Body of pancreas (tissue), 4 donors: Measurements from ENCODE around the gene LAG3.

ENCODE experiments used
- POLR2A ChIP-seq, 3 donors: fragments of 450-650 bp; IDR thresholded peaks; one replicate each; pipeline ENCODE4 v1.6.1; 2016; ENCODE audit warnings: antibody characterized with exemption in 3 of 3, mild to moderate bottlenecking in 2 of 3
- TF ChIP-seq, protein P1 (sequence below), 7 experiments: fragments of 450-650 bp in 4 of 7; fragments of 200-600 bp in 3 of 7; sonication (generic) in 3 of 7; IDR thresholded peaks; one replicate each; pipeline ENCODE4 v1.5.1; 2016 to 2019; ENCODE audit warnings: antibody characterized with exemption in 7 of 7

DNA sequence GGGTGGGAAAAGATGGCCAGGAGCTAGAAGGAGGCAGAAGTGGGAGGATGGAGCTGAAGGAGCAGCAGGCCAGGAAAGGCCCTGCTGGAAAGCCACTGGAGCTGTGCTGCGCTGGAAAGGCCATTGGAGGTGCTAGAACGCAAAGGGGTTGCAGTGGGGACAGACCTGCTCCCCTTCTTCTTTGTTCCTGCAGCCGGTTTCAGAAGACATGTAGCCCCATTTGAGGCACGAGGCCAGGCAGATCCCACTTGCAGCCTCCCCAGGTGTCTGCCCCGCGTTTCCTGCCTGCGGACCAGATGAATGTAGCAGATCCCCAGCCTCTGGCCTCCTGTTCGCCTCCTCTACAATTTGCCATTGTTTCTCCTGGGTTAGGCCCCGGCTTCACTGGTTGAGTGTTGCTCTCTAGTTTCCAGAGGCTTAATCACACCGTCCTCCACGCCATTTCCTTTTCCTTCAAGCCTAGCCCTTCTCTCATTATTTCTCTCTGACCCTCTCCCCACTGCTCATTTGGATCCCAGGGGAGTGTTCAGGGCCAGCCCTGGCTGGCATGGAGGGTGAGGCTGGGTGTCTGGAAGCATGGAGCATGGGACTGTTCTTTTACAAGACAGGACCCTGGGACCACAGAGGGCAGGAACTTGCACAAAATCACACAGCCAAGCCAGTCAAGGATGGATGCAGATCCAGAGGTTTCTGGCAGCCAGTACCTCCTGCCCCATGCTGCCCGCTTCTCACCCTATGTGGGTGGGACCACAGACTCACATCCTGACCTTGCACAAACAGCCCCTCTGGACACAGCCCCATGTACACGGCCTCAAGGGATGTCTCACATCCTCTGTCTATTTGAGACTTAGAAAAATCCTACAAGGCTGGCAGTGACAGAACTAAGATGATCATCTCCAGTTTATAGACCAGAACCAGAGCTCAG is 47.0 kb downstream of the LAG3 start:
- TF ChIP-seq, protein P1, sequence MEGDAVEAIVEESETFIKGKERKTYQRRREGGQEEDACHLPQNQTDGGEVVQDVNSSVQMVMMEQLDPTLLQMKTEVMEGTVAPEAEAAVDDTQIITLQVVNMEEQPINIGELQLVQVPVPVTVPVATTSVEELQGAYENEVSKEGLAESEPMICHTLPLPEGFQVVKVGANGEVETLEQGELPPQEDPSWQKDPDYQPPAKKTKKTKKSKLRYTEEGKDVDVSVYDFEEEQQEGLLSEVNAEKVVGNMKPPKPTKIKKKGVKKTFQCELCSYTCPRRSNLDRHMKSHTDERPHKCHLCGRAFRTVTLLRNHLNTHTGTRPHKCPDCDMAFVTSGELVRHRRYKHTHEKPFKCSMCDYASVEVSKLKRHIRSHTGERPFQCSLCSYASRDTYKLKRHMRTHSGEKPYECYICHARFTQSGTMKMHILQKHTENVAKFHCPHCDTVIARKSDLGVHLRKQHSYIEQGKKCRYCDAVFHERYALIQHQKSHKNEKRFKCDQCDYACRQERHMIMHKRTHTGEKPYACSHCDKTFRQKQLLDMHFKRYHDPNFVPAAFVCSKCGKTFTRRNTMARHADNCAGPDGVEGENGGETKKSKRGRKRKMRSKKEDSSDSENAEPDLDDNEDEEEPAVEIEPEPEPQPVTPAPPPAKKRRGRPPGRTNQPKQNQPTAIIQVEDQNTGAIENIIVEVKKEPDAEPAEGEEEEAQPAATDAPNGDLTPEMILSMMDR (IDR thresholded peaks at IDR 0.05), result no peak
- no peak for TF ChIP-seq POLR2A (IDR thresholded peaks at IDR 0.05)
